GM12875 (cell line): ENCODE data around the gene SLC38A7.
"Not testable (repeated sequence)": the region's sequence is repeated elsewhere in the genome, so short reads cannot be mapped to it uniquely, and the experiment has no call there.

Experiments
- H3K4me3 ChIP-seq: one replicate; pipeline ENCODE4 v1.5.1; 2011; ENCODE audit warnings: low read depth, low read length, control low read depth
- CTCF ChIP-seq: IDR thresholded peaks from 2 replicates; pipeline ENCODE4 v1.5.1; 2011; ENCODE audit warnings: low read depth, mild to moderate bottlenecking, control low read depth, inconsistent platforms, low read length, moderate library complexity, borderline replicate concordance; ENCODE audit not compliant: insufficient read depth

Gene SLC38A7

GRCh38 chr16:58644765-58645487 is 39.6 kb downstream of the SLC38A7 start:
- no peak for TF ChIP-seq CTCF
- no peak overlapping the region for H3K4me3 ChIP-seq

- no peak for TF ChIP-seq CTCF
- H3K4me3 ChIP-seq = no peak overlapping the region
These were observed 40.5 kb downstream of the SLC38A7 start for GRCh38 chr16:58644108-58644507.

GRCh38 chr16:58640949-58641348 is 43.6 kb downstream of the SLC38A7 start:
- no peak overlapping the region for H3K4me3 ChIP-seq
- no peak for TF ChIP-seq CTCF

- no peak overlapping the region for H3K4me3 ChIP-seq
- no peak for TF ChIP-seq CTCF
These were observed 44.7 kb downstream of the SLC38A7 start for GRCh38 chr16:58639836-58640235.

GRCh38 chr16:58639230-58639629 is 45.3 kb downstream of the SLC38A7 start:
- no peak for TF ChIP-seq CTCF

GRCh38 chr16:58638148-58639036 is 46.2 kb downstream of the SLC38A7 start:
- H3K4me3 ChIP-seq = no peak overlapping the region
- TF ChIP-seq CTCF = no peak; the same call in 1 of the 2 replicates

More at GRCh38 chr16:58639230-58639629, 45.3 kb downstream of the SLC38A7 start:
- H3K4me3 ChIP-seq = no peak overlapping the region

GRCh38 chr16:58637021-58637420 is 47.5 kb downstream of the SLC38A7 start:
- not testable (repeated sequence) for H3K4me3 ChIP-seq
